HepG2 (cell line): ENCODE measurements around the gene TRPC4AP. TPM values are rescaled to one million over a fixed set of nuclear protein-coding genes. Genes with fewer than 3 reads are reported as not detected.

Source experiments
- JUNB ChIP-seq: sonication (generic); formaldehyde crosslinking; IDR thresholded peaks from 2 replicates; pipeline ENCODE4 v1.8.0; 2022; ENCODE audit warnings: missing genetic modification reagents, mild to moderate bottlenecking, borderline replicate concordance
- MAF1 ChIP-seq: sonication (generic); formaldehyde crosslinking; IDR thresholded peaks from 2 replicates; pipeline ENCODE4 v1.5.0; 2020; ENCODE audit warnings: missing genetic modification reagents, borderline replicate concordance
- NFATC3 ChIP-seq: sonication (generic); formaldehyde crosslinking; IDR thresholded peaks from 2 replicates; pipeline ENCODE4 v1.5.1; 2020; ENCODE audit warnings: mild to moderate bottlenecking, missing genetic modification reagents
- PAWR ChIP-seq: sonication (generic); formaldehyde crosslinking; IDR thresholded peaks from 2 replicates; pipeline ENCODE4 v1.4.0; 2020; ENCODE audit warnings: missing genetic modification reagents, mild to moderate bottlenecking, borderline replicate concordance
- PHF20 ChIP-seq: sonication (generic); formaldehyde crosslinking; IDR thresholded peaks from 2 replicates; pipeline ENCODE4 v1.5.0; 2020; ENCODE audit warnings: mild to moderate bottlenecking, missing genetic modification reagents
- PRDM4 ChIP-seq: sonication (generic); formaldehyde crosslinking; IDR thresholded peaks from 2 replicates; pipeline ENCODE4 v1.9.0; 2021; ENCODE audit warnings: missing genetic modification reagents, borderline replicate concordance
- SIN3A ChIP-seq: IDR thresholded peaks from 2 replicates; pipeline ENCODE4 v1.6.1; 2011; ENCODE audit warnings: low read depth, mild to moderate bottlenecking, control low read depth, low read length, borderline replicate concordance
- SMARCC2 ChIP-seq: fragments of 450-650 bp; IDR thresholded peaks from 2 replicates; pipeline ENCODE4 v1.6.1; 2017; ENCODE audit warnings: antibody characterized with exemption, mild to moderate bottlenecking
- SPEN ChIP-seq: sonication (generic); formaldehyde crosslinking; IDR thresholded peaks from 2 replicates; pipeline ENCODE4 v1.5.1; 2020; ENCODE audit warnings: low read depth, mild to moderate bottlenecking, missing genetic modification reagents
- THYN1 ChIP-seq: sonication (generic); formaldehyde crosslinking; IDR thresholded peaks from 2 replicates; pipeline ENCODE4 v1.8.1; 2023; ENCODE audit warnings: low read depth, mild to moderate bottlenecking, moderate library complexity, missing genetic modification reagents, borderline replicate concordance
- ZBTB40 ChIP-seq, 2 experiments: fragments of 450-650 bp in 1 of 2; sonication (generic) in 1 of 2; formaldehyde crosslinking in 1 of 2; IDR thresholded peaks; 2 replicates each; pipeline versions ENCODE4 v1.6.1 to v1.8.0; 2016 to 2022; ENCODE audit warnings: antibody characterized with exemption in 1 of 2, mild to moderate bottlenecking in 1 of 2, missing genetic modification reagents in 1 of 2
- ZNF383 ChIP-seq: sonication (generic); formaldehyde crosslinking; IDR thresholded peaks from 2 replicates; pipeline ENCODE4 v1.4.0; 2020; ENCODE audit warnings: missing genetic modification reagents, mild to moderate bottlenecking, borderline replicate concordance
- ZNF431 ChIP-seq: sonication (generic); formaldehyde crosslinking; IDR thresholded peaks from 2 replicates; pipeline ENCODE4 v1.9.0; 2022; ENCODE audit warnings: missing genetic modification reagents, low read depth, mild to moderate bottlenecking, borderline replicate concordance
- ZNF546 ChIP-seq: sonication (generic); formaldehyde crosslinking; conservative IDR thresholded peaks from 2 replicates; pipeline ENCODE4 v1.8.1; 2023; ENCODE audit warnings: mild to moderate bottlenecking, missing genetic modification reagents
- ZNF589 ChIP-seq: sonication (generic); formaldehyde crosslinking; conservative IDR thresholded peaks from 2 replicates; pipeline ENCODE4 v1.8.0; 2022; ENCODE audit warnings: mild to moderate bottlenecking, moderate library complexity, missing genetic modification reagents
- ZNF788 ChIP-seq: sonication (generic); formaldehyde crosslinking; IDR thresholded peaks from 2 replicates; pipeline ENCODE4 v1.5.0; 2020; ENCODE audit warnings: mild to moderate bottlenecking, missing genetic modification reagents, borderline replicate concordance
- polyA plus RNA-seq, 8 experiments: library from polyadenylated mRNA; depleted of rRNA in 3 of 8; stranded (reverse) in 7 of 8; unstranded in 1 of 8; fragments of >200 nt; fragmentation: Illumina TruSeq in 4 of 8; extraction: Trizol in 4 of 8; gene quantifications; 2 replicates each; pipeline versions ENCODE4 v1.2.1 to v1.2.3, GENCODE V29; 2011 to 2016; ENCODE audit warnings: low read depth in 4 of 8, missing spikeins in 1 of 8, mixed read lengths in 1 of 8; ENCODE audit not compliant: insufficient read depth in 1 of 8
- total RNA-seq, 5 experiments: library from RNA; depleted of rRNA; stranded (reverse); fragments of >200 nt; fragmentation: Illumina TruSeq; extraction: Trizol; gene quantifications; 2 replicates each; pipeline ENCODE4 v1.2.3, GENCODE V29; 2016; ENCODE audit warnings: low read depth in 1 of 5

TRPC4AP gene
- total and polyA plus RNA-seq, 2 of the 13 experiments (the other 11 are each of a cell fraction or from before 2014, with no cell fraction given), result 136 to 137 TPM

GRCh38 chr20:34994509-34995131 is 98.0 kb downstream of the TRPC4AP start (continued):
- no peak for TF ChIP-seq ZBTB40 (IDR thresholded peaks at IDR 0.05)
- no peak for TF ChIP-seq ZBTB40 (CRISPR knock-in tag; IDR thresholded peaks at IDR 0.05)
- TF ChIP-seq MAF1 (CRISPR knock-in tag), result no peak
- no peak for TF ChIP-seq JUNB (CRISPR knock-in tag)
- TF ChIP-seq ZNF788, result no peak; the same call in 1 of the 2 replicates
- TF ChIP-seq THYN1 (CRISPR knock-in tag), result no peak
- TF ChIP-seq ZNF546, result peak; percentile 57; the same call in 1 of the 2 replicates
- TF ChIP-seq ZNF431 (CRISPR knock-in tag), result no peak; the same call in 1 of the 2 replicates
- no peak for TF ChIP-seq ZNF383 (CRISPR knock-in tag)
- no peak for TF ChIP-seq NFATC3 (CRISPR knock-in tag)
- no peak for TF ChIP-seq SMARCC2
- 0 out of 2 replicates have a peak, but pooled peaks have one; percentile 7 for TF ChIP-seq ZNF589 (CRISPR knock-in tag)
- TF ChIP-seq SIN3A, result no peak
- no peak for TF ChIP-seq PHF20 (CRISPR knock-in tag)
- TF ChIP-seq PRDM4 (CRISPR knock-in tag), result no peak
- peak; percentile 76; the same call in 1 of the 2 replicates for TF ChIP-seq SPEN
- no peak for TF ChIP-seq PAWR
